Measurements from ENCODE around the gene POU2F2. TPM values are rescaled to one million over a fixed set of nuclear protein-coding genes. Genes with fewer than 3 reads are reported as not detected.

The POU2F2 gene
- total RNA-seq, 2 experiments from 2014 or later, result 43.6 to 62.8 TPM

DNA sequence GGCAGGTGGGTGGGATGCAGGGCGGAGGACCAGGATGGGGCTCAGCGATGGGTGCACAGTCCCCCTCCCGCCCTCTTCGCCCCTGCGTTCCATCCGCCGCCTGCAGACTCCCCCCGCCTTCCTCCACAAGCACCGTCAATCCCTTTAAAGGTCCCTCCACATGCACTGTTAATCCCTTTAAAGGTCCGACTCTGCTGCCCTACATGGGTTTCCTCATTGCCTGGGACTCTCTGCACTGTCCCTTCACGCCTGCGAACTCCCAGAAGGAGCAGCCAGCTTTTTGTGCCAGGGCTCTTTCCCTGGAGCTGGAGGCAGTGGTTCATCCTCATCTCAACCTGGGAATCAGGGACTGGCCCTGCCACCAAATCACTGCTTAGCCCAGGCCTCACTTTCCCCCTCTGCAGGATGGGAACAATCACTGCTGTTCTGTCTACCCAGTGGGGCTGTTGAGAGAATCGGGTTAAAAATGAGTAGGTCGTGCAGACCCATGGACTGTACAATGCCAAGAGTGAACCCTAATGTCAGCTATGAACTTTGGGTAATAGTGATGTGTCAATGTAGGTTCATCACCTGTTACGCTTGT is 35.9 kb downstream of the POU2F2 start:
- peaks cover 4% of the 10 kb centered on the region for H3K4me1 Mint-ChIP-seq
- H3K4me3 Mint-ChIP-seq, result no peak overlapping the region
- DNase-seq (no peak), ATAC-seq (no peak)
- H3K27ac Mint-ChIP-seq, result no peak overlapping the region
- intact Hi-C loops (cut with DNase I, micrococcal nuclease), result no loop called here
- H3K27me3 Mint-ChIP-seq, result no peaks in the 10 kb centered on the region
- peaks cover 30% of the 10 kb centered on the region for H3K36me3 Mint-ChIP-seq (ENCODE audit: low read depth)
- ChIA-PET POLR2A (no interaction called here), CTCF (no interaction called here)
- no peaks in the 10 kb centered on the region for H3K9me3 Mint-ChIP-seq (ENCODE audit: low read depth)

DNA sequence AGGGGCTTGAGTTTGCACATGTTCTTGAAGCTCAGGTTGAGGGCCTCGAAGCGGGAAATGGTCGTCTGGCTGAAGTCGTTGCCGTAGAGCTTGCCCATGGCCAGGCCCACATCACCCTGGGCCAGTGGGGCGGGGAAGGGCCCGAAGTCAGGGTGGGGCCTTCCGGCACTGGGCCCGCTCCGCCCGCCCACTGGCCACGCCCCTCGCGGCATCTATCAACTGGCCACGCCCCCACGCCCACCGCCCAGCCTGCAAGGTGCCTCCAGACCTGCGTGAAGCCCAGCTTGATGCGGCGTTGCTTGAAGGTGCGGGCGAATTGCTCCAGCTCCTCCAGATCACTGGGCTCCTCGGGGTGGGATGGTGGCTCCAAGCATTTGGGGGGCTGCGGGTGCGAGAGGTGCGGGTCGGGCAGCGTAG is 36.4 kb downstream of the POU2F2 start:
- H3K27ac Mint-ChIP-seq, result no peak overlapping the region
- H3K9me3 Mint-ChIP-seq (ENCODE audit: low read depth), result no peaks in the 10 kb centered on the region
- H3K27me3 Mint-ChIP-seq, result no peaks in the 10 kb centered on the region
- POLR2A ChIA-PET, result no interaction called here
- ATAC-seq (no peak), DNase-seq (peak; percentile 29)
- H3K36me3 Mint-ChIP-seq (ENCODE audit: low read depth), result peaks cover 33% of the 10 kb centered on the region
- peaks cover 4% of the 10 kb centered on the region for H3K4me1 Mint-ChIP-seq
- no peak overlapping the region for H3K4me3 Mint-ChIP-seq
- CTCF ChIA-PET, result no interaction called here
- intact Hi-C loops (cut with DNase I, micrococcal nuclease), result no loop called here

DNA sequence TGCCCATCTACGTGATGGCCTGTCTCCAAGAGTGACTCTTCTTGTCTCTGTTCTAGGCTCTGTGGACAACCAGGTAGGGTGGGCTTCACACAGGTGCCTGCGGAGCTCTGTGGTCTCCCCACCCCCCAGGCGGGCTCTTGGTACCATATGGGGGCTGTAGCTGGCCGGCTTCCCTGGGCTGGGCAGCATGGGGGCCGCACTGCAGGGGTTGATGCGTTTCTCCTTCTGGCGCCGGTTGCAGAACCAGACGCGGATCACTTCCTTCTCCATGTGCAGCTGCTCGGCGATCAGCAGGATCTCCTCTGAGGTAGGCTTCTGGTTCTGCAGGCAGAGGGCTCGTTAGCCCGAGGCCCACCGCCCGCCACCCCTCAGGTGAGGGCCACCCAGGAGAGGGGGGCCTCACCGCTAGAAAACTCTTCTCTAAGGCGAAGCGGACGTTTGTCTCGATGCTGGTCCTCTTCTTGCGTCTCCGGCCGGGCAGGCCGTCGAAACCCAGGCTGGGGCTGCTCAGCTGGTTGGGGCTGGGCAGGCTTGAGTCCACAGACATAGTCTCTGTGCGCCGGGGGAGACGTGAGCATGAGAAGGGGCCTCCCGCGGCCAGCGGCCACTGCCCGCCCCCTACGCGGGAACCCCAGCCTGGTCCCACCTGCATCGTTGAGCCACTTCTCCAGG is 37.0 kb downstream of the POU2F2 start:
- DNase-seq (no peak), ATAC-seq (no peak)
- no peaks in the 10 kb centered on the region for H3K27me3 Mint-ChIP-seq
- POLR2A ChIA-PET, result no interaction called here
- peaks cover 7% of the 10 kb centered on the region for H3K4me1 Mint-ChIP-seq
- CTCF ChIA-PET, result interaction anchor here (0.9 kb wide), 1 partner anchor 15 kb away, joined by 4 read pairs; no protein-coding TSS in a partner anchor
- intact Hi-C loops (cut with DNase I, micrococcal nuclease), result no loop called here
- H3K36me3 Mint-ChIP-seq (ENCODE audit: low read depth), result peaks cover 38% of the 10 kb centered on the region
- no peaks in the 10 kb centered on the region for H3K9me3 Mint-ChIP-seq (ENCODE audit: low read depth)
- no peak overlapping the region for H3K4me3 Mint-ChIP-seq
- H3K27ac Mint-ChIP-seq, result no peak overlapping the region

DNA sequence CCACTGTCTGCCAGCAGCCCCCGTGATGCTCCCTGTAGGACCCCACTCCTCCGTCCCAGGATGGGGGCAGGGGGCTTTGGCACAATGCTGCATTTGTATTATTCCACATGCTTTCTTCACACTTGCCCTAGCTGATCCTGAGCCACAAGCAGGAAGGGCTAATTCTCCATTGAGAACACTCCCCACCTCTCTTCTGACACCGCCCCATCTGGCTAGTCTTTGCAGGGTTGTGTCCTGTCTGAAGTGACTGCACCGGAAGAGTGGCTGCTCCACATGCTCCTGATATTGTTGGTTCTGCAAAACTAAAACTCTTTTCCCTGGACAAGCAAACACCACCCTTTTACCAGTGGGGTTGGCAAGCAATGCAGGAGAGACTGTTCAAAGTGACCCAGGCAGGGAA is 38.3 kb downstream of the POU2F2 start:
- Mint-ChIP-seq H3K4me1 (peaks cover 16% of the 10 kb centered on the region), H3K9me3 (ENCODE audit: low read depth) (no peaks in the 10 kb centered on the region), H3K27ac (no peak overlapping the region), H3K4me3 (no peak overlapping the region), H3K36me3 (ENCODE audit: low read depth) (peaks cover 38% of the 10 kb centered on the region), H3K27me3 (no peaks in the 10 kb centered on the region)
- ChIA-PET CTCF (interaction anchor here (0.6 to 1.0 kb wide), 2 partner anchors 17 to 41 kb away, joined by 3 read pairs; no protein-coding TSS in a partner anchor), POLR2A (no interaction called here)
- no peak for ATAC-seq
- intact Hi-C loops (cut with DNase I, micrococcal nuclease), result no loop called here
- no peak for DNase-seq

- intact Hi-C loops (cut with DNase I, micrococcal nuclease), result no loop called here
- CTCF ChIA-PET, result interaction anchor here (1.0 kb wide), 1 partner anchor 17 kb away, joined by 3 read pairs; no protein-coding TSS in a partner anchor
These were observed 38.7 kb downstream of the POU2F2 start for GRCh38 chr19:42093505-42093904.

GRCh38 chr19:42092350-42092749 is 39.9 kb downstream of the POU2F2 start:
- peak; percentile 68 for DNase-seq
- Mint-ChIP-seq H3K9me3 (ENCODE audit: low read depth) (no peaks in the 10 kb centered on the region), H3K27ac (no peak overlapping the region), H3K4me3 (no peak overlapping the region), H3K27me3 (no peaks in the 10 kb centered on the region), H3K4me1 (peaks cover 24% of the 10 kb centered on the region), H3K36me3 (ENCODE audit: low read depth) (peaks cover 32% of the 10 kb centered on the region)
- peak; percentile 76 for ATAC-seq
- ChIA-PET POLR2A (no interaction called here), CTCF (interaction anchor here (0.6 kb wide), 2 partner anchors 69 to 142 kb away, joined by 3 read pairs; no protein-coding TSS in a partner anchor)
- intact Hi-C loops (cut with DNase I, micrococcal nuclease), result no loop called here

More at GRCh38 chr19:42093505-42093904, 38.7 kb downstream of the POU2F2 start:
- POLR2A ChIA-PET, result no interaction called here
- no peak overlapping the region for H3K27ac Mint-ChIP-seq
- no peaks in the 10 kb centered on the region for H3K27me3 Mint-ChIP-seq
- H3K4me3 Mint-ChIP-seq, result no peak overlapping the region
- DNase-seq (no peak), ATAC-seq (no peak)
- no peaks in the 10 kb centered on the region for H3K9me3 Mint-ChIP-seq (ENCODE audit: low read depth)
- peaks cover 37% of the 10 kb centered on the region for H3K36me3 Mint-ChIP-seq (ENCODE audit: low read depth)
- peaks cover 19% of the 10 kb centered on the region for H3K4me1 Mint-ChIP-seq

DNA sequence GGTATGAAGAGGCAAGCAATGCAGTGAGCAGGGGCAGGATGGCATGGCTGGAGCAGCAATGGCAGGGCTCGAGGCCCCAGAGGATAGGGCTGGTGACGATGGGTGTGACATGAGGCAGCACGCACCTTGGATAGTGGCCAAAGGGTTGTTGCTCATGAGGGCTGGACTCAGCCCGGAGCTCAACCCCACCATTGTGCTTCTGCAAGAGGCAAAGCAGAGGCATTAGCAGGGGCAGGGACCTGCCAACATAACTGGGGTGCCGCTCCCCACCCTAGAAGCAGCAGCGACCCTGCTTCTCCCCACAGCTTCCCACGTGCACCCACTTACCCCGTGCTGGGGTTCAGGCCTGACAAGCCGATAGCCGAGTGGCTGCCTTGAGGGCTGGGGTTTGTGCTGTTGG is 40.5 kb downstream of the POU2F2 start:
- no peaks in the 10 kb centered on the region for H3K27me3 Mint-ChIP-seq
- ChIA-PET POLR2A (no interaction called here), CTCF (interaction anchor here (0.6 kb wide), 2 partner anchors 68 to 142 kb away, joined by 3 read pairs; no protein-coding TSS in a partner anchor)
- ATAC-seq (no peak), DNase-seq (no peak)
- no peak overlapping the region for H3K27ac Mint-ChIP-seq
- peaks cover 29% of the 10 kb centered on the region for H3K36me3 Mint-ChIP-seq (ENCODE audit: low read depth)
- no peak overlapping the region for H3K4me3 Mint-ChIP-seq
- intact Hi-C loops (cut with DNase I, micrococcal nuclease), result no loop called here
- H3K9me3 Mint-ChIP-seq (ENCODE audit: low read depth), result no peaks in the 10 kb centered on the region
- H3K4me1 Mint-ChIP-seq, result peaks cover 24% of the 10 kb centered on the region

GRCh38 chr19:42091300-42091699 is 40.9 kb downstream of the POU2F2 start:
- ChIA-PET POLR2A (no interaction called here), CTCF (no interaction called here)
- peaks cover 24% of the 10 kb centered on the region for H3K4me1 Mint-ChIP-seq
- intact Hi-C loops (cut with DNase I, micrococcal nuclease), result no loop called here
- H3K9me3 Mint-ChIP-seq (ENCODE audit: low read depth), result no peaks in the 10 kb centered on the region
- no peak overlapping the region for H3K27ac Mint-ChIP-seq
- H3K36me3 Mint-ChIP-seq (ENCODE audit: low read depth), result peaks cover 25% of the 10 kb centered on the region
- ATAC-seq (no peak), DNase-seq (no peak)
- H3K27me3 Mint-ChIP-seq, result no peaks in the 10 kb centered on the region
- no peak overlapping the region for H3K4me3 Mint-ChIP-seq

DNA sequence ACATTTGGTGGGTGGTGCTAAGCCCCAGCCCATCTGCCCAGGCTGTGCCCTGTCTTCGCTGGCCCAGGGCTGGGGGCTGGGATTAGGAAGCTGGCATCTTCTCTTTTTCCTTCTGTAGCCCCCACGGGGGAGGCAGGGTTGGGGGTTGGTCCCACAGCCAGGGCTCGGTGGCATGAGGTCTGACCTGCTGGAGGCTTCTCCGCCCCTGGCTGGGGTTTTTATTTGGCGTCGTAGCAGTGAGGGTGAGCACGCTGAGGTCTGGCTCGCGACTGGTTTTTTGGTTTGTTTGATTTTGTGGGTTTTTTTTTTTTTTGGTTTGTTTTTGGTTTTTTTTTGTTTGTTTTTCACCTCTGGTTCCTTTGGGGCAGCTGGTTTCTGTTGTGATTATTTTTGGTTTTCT is 41.6 kb downstream of the POU2F2 start:
- H3K27me3 Mint-ChIP-seq, result no peaks in the 10 kb centered on the region
- H3K4me1 Mint-ChIP-seq, result peaks cover 24% of the 10 kb centered on the region
- CTCF ChIA-PET, result interaction anchor here (0.6 kb wide), 1 partner anchor 139 kb away, joined by 3 read pairs; no protein-coding TSS in a partner anchor
- H3K9me3 Mint-ChIP-seq (ENCODE audit: low read depth), result no peaks in the 10 kb centered on the region
- no peak overlapping the region for H3K27ac Mint-ChIP-seq
- POLR2A ChIA-PET, result no interaction called here
- peaks cover 24% of the 10 kb centered on the region for H3K36me3 Mint-ChIP-seq (ENCODE audit: low read depth)
- no peak for ATAC-seq
- DNase-seq, result no peak
- intact Hi-C loops (cut with DNase I, micrococcal nuclease), result no loop called here
- H3K4me3 Mint-ChIP-seq, result no peak overlapping the region

GRCh38 chr19:42089772-42090171 is 42.5 kb downstream of the POU2F2 start:
- ATAC-seq, result no peak
- intact Hi-C loops (cut with DNase I, micrococcal nuclease), result no loop called here
- no peak for DNase-seq
- H3K27ac Mint-ChIP-seq, result no peak overlapping the region
- no peak overlapping the region for H3K4me3 Mint-ChIP-seq
- no peaks in the 10 kb centered on the region for H3K27me3 Mint-ChIP-seq
- CTCF ChIA-PET, result no interaction called here
- H3K36me3 Mint-ChIP-seq (ENCODE audit: low read depth), result peaks cover 24% of the 10 kb centered on the region
- POLR2A ChIA-PET, result no interaction called here
- H3K9me3 Mint-ChIP-seq (ENCODE audit: low read depth), result no peaks in the 10 kb centered on the region
- H3K4me1 Mint-ChIP-seq, result peaks cover 24% of the 10 kb centered on the region

DNA sequence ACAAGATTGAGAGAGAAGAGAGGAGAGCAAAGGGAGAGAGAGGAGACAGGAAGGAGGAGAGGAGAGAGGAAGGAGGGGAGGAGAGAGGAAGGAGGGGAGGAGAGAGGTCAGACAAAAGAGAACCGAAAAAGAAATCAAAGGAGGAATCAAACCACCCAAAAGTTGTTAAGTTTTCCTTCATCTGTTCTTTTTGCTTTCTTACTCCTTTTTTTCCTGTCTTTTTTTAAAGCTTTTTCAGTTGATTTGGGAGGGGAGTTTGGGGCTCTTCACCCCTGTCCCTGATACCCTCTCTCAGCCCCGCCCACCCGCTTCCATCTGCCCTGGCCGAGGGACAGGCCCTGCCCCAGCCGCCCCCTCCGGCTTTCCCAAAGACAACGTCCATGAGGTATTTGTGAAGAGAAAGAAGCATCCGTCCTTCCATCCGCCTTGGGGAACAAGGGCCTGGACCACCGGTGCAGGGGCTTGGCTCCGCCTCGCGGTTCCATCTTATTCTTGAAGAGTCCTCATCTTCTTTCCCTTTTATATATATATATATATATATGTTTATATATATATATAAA is 43.0 kb downstream of the POU2F2 start:
- no peak overlapping the region for H3K27ac Mint-ChIP-seq
- intact Hi-C loops (cut with DNase I, micrococcal nuclease), result no loop called here
- ATAC-seq (no peak), DNase-seq (no peak)
- ChIA-PET POLR2A (no interaction called here), CTCF (no interaction called here)
- H3K4me3 Mint-ChIP-seq, result no peak overlapping the region
- H3K27me3 Mint-ChIP-seq, result no peaks in the 10 kb centered on the region
- H3K4me1 Mint-ChIP-seq, result peaks cover 24% of the 10 kb centered on the region
- no peaks in the 10 kb centered on the region for H3K9me3 Mint-ChIP-seq (ENCODE audit: low read depth)
- peaks cover 22% of the 10 kb centered on the region for H3K36me3 Mint-ChIP-seq (ENCODE audit: low read depth)

Measured in activated CD4-positive, alpha-beta T cell treated with anti-CD3 and anti-CD28 coated beads for 36 hours (primary cell).